SHP77 (cell line): ENCODE data around the gene TMTC4.
"Not testable (repeated sequence)": the region's sequence is repeated elsewhere in the genome, so short reads cannot be mapped to it uniquely, and the experiment has no call there.

ENCODE experiments used
- DNase-seq, 2 experiments: peaks; one replicate each; lab custom pipeline; 2025; lab: John Stamatoyannopoulos, UW

TMTC4 gene

GRCh38 chr13:100674572-100674871, at the start of gene TMTC4:
TMTC4 (minus strand) TSS chr13:100674795; CDS start chr13:100670362, 4,433 bp downstream.
- DNase-seq = no peak

GRCh38 chr13:100722517-100722916, 47.9 kb upstream of the TMTC4 start:
- no peak for DNase-seq

- peak; percentile 42 to 59 for DNase-seq
Measured at GRCh38 chr13:100721885-100722512, 47.4 kb upstream of the TMTC4 start.

- no peak for DNase-seq
Measured at GRCh38 chr13:100715604-100716003, 41.0 kb upstream of the TMTC4 start.

GRCh38 chr13:100714478-100714877, 39.9 kb upstream of the TMTC4 start:
- no peak for DNase-seq

- no peak for DNase-seq
Measured at GRCh38 chr13:100710176-100710575, 35.6 kb upstream of the TMTC4 start.

- DNase-seq = no peak
Measured at GRCh38 chr13:100707818-100708740, 33.5 kb upstream of the TMTC4 start.

- DNase-seq = not testable (repeated sequence)
Measured at GRCh38 chr13:100698331-100698730, 23.7 kb upstream of the TMTC4 start.

GRCh38 chr13:100695509-100695773, 20.8 kb upstream of the TMTC4 start:
- no peak for DNase-seq

GRCh38 chr13:100694722-100695508, 20.3 kb upstream of the TMTC4 start:
- DNase-seq = peak; percentile 58 to 80

- DNase-seq = no peak
Measured at GRCh38 chr13:100689191-100689590, 14.6 kb upstream of the TMTC4 start.

GRCh38 chr13:100680131-100680530, 5.5 kb upstream of the TMTC4 start:
- DNase-seq = no peak

- not testable (repeated sequence) for DNase-seq
Measured at GRCh38 chr13:100677128-100677527, 2.5 kb upstream of the TMTC4 start.

GRCh38 chr13:100675661-100676129, 1.1 kb upstream of the TMTC4 start:
- DNase-seq = no peak

GRCh38 chr13:100674872-100675660, 471 bp upstream of the TMTC4 start:
- DNase-seq = peak; percentile 98

- DNase-seq = peak in 1 of 2 experiments; percentile 52
Measured at GRCh38 chr13:100673713-100674571, 653 bp downstream of the TMTC4 start.

GRCh38 chr13:100673376-100673712, 1.3 kb downstream of the TMTC4 start:
- DNase-seq = no peak

- no peak for DNase-seq
Measured at GRCh38 chr13:100671389-100672182, 3.0 kb downstream of the TMTC4 start.

- no peak for DNase-seq
Measured at GRCh38 chr13:100668408-100668807, 6.2 kb downstream of the TMTC4 start.

GRCh38 chr13:100667894-100668293, 6.7 kb downstream of the TMTC4 start:
- no peak for DNase-seq
